HG03060 (cell line): ENCODE measurements around the gene USP54.
"Not testable (repeated sequence)": the region's sequence is repeated elsewhere in the genome, so short reads cannot be mapped to it uniquely, and the experiment has no call there.

Experiments used
- ATAC-seq: cut with Tn5 transposase; IDR thresholded peaks from one replicate; pipeline ENCODE4 v1.9.1; 2021; ENCODE audit warnings: low read depth, moderate number of reproducible peaks; ENCODE audit not compliant: unreplicated experiment

USP54 gene

GRCh38 chr10:73589563-73590126 is 1.5 kb downstream of the USP54 start:
- ATAC-seq, result no peak

GRCh38 chr10:73588656-73589055 is 2.5 kb downstream of the USP54 start:
- no peak for ATAC-seq

- no peak for ATAC-seq
Observed at GRCh38 chr10:73586583-73586984, 4.6 kb downstream of the USP54 start.

- ATAC-seq, result no peak
Observed at GRCh38 chr10:73585327-73585726, 5.8 kb downstream of the USP54 start.

GRCh38 chr10:73584737-73585136 is 6.4 kb downstream of the USP54 start:
- ATAC-seq, result no peak

GRCh38 chr10:73581918-73582317 is 9.2 kb downstream of the USP54 start:
- no peak for ATAC-seq

- ATAC-seq, result not testable (repeated sequence)
Observed at GRCh38 chr10:73578927-73579326, 12.2 kb downstream of the USP54 start.

GRCh38 chr10:73577788-73578187 is 13.4 kb downstream of the USP54 start:
- ATAC-seq, result no peak

- ATAC-seq, result no peak
Observed at GRCh38 chr10:73576890-73577591, 14.1 kb downstream of the USP54 start.

- no peak for ATAC-seq
Observed at GRCh38 chr10:73576178-73576889, 14.8 kb downstream of the USP54 start.

- not testable (repeated sequence) for ATAC-seq
Observed at GRCh38 chr10:73567025-73567424, 24.1 kb downstream of the USP54 start.

- ATAC-seq, result no peak
Observed at GRCh38 chr10:73561192-73561591, 29.9 kb downstream of the USP54 start.

- ATAC-seq, result no peak
Observed at GRCh38 chr10:73559590-73559989, 31.6 kb downstream of the USP54 start.

GRCh38 chr10:73556855-73557254 is 34.3 kb downstream of the USP54 start:
- ATAC-seq, result no peak

- no peak for ATAC-seq
Observed at GRCh38 chr10:73554721-73555120, 36.4 kb downstream of the USP54 start.

- no peak for ATAC-seq
Observed at GRCh38 chr10:73553761-73554160, 37.4 kb downstream of the USP54 start.

- ATAC-seq, result no peak
Observed at GRCh38 chr10:73552819-73553715, 38.1 kb downstream of the USP54 start.

- ATAC-seq, result no peak
Observed at GRCh38 chr10:73551515-73551914, 39.6 kb downstream of the USP54 start.

- ATAC-seq, result no peak
Observed at GRCh38 chr10:73545357-73545756, 45.8 kb downstream of the USP54 start.

GRCh38 chr10:73537709-73538108 is 53.4 kb downstream of the USP54 start:
- ATAC-seq, result no peak

- ATAC-seq, result no peak
Observed at GRCh38 chr10:73537288-73537687, 53.9 kb downstream of the USP54 start.
